Cardiac muscle cell (in vitro differentiated cells and primary cell): ENCODE data around the gene PHAX. TPM values are rescaled to one million over a fixed set of nuclear protein-coding genes. Genes with fewer than 3 reads are reported as not detected.
"Not testable (repeated sequence)": the region's sequence is repeated elsewhere in the genome, so short reads cannot be mapped to it uniquely, and the experiment has no call there.

Experiments
- DNase-seq, 2 donors: peaks; one replicate each; pipeline versions ENCODE4 v3.0.0 to v3.0.0-alpha.2; 2010 to 2017; ENCODE audit warnings: low read depth in 1 of 2, low spot score in 1 of 2
- H3K27ac ChIP-seq: fragments of 200-600 bp; sonication (generic); 2 replicates; pipeline ENCODE4 v1.5.1; 2016
- H3K27me3 ChIP-seq: fragments of 200-600 bp; sonication (generic); 2 replicates; pipeline ENCODE4 v1.6.0; 2016; ENCODE audit warnings: control low read depth
- H3K36me3 ChIP-seq: fragments of 200-600 bp; sonication (generic); 2 replicates; pipeline ENCODE4 v1.5.1; 2016; ENCODE audit warnings: control low read depth
- H3K4me1 ChIP-seq: fragments of 200-600 bp; sonication (generic); 2 replicates; pipeline ENCODE4 v1.8.1; 2017; ENCODE audit warnings: low read depth, mild to moderate bottlenecking, mixed run types
- H3K4me3 ChIP-seq: fragments of 200-600 bp; sonication (generic); 2 replicates; pipeline ENCODE4 v1.5.1; 2016; ENCODE audit warnings: mild to moderate bottlenecking
- H3K9me3 ChIP-seq: fragments of 200-600 bp; sonication (generic); 2 replicates; pipeline ENCODE4 v1.5.1; 2017; ENCODE audit warnings: low read depth, mild to moderate bottlenecking, control low read depth
- polyA plus RNA-seq: library from polyadenylated mRNA; unstranded; fragments of >200 nt; fragmentation: Nextera tagmentation; extraction: Ambion mirVana; gene quantifications from 2 replicates; pipeline ENCODE4 v1.2.1, GENCODE V29; 2016
- total RNA-seq: library from RNA; depleted of rRNA; stranded (reverse); fragments of >200 nt; gene quantifications from 2 replicates; pipeline ENCODE4 v1.2.3, GENCODE V29; 2016
- TF ChIP-seq, protein P1 (sequence below): IDR thresholded peaks from 2 replicates; pipeline ENCODE4 v1.5.1; 2012; ENCODE audit warnings: low read depth, mild to moderate bottlenecking, low read length

The PHAX gene, protein sequence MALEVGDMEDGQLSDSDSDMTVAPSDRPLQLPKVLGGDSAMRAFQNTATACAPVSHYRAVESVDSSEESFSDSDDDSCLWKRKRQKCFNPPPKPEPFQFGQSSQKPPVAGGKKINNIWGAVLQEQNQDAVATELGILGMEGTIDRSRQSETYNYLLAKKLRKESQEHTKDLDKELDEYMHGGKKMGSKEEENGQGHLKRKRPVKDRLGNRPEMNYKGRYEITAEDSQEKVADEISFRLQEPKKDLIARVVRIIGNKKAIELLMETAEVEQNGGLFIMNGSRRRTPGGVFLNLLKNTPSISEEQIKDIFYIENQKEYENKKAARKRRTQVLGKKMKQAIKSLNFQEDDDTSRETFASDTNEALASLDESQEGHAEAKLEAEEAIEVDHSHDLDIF
- total RNA-seq (26.4 and 37.9 TPM in 2 replicates), polyA plus RNA-seq (42.8 and 46.0 TPM in 2 replicates)

DNA sequence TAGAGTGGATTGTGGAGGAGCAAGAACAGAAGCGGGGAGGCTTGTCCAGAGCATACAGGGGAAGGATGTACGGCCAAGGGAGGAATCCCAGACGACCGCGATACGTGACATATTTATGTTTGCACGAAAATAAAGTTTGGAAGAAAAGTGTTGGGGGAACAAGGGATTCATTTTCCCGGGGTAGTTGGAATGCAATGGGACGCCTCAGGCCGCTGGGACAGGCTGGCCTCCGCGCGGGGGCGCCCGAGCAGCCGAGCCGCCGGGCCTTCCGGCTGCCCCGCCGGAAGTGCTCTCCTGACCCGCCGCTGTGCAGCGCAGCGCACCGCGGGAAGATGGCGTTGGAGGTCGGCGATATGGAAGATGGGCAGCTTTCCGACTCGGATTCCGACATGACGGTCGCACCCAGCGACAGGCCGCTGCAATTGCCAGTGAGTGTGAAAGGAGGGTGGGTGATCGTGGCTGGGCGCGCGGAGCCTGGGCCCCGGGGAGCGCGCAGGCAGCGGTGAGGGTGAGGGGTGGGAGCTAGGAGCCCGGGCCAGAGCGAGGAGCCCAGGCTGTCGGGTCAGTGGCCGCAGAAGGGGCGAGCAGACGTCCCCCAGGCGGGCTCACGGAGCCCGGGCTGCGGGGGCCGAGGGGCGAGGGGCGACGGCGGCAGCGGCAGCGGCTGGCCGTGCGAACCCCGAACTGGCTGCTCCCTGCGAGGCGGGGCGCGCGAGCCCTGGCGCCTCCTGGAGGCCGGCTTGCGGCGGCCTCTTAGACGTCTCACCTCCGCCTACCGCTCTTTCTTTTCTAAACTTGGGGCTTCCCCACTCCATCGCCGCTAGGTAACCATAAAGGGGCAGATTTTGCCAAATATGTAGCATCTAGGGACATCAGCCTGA lies at the start of gene PHAX:
TSS of gene PHAX (plus strand) at position 317 of the 881 bp plus-strand sequence. CDS start at position 333, 16 bp downstream.
- H3K27me3 ChIP-seq: no peaks in the 10 kb centered on the region
- peak; percentile 87 to 90 for DNase-seq
- H3K4me1 ChIP-seq: peaks cover 3% of the 10 kb centered on the region
- peak within 1 kb of the TSS; percentile 52 for H3K27ac ChIP-seq
- H3K9me3 ChIP-seq: no peaks in the 10 kb centered on the region
- TF ChIP-seq, protein P1, sequence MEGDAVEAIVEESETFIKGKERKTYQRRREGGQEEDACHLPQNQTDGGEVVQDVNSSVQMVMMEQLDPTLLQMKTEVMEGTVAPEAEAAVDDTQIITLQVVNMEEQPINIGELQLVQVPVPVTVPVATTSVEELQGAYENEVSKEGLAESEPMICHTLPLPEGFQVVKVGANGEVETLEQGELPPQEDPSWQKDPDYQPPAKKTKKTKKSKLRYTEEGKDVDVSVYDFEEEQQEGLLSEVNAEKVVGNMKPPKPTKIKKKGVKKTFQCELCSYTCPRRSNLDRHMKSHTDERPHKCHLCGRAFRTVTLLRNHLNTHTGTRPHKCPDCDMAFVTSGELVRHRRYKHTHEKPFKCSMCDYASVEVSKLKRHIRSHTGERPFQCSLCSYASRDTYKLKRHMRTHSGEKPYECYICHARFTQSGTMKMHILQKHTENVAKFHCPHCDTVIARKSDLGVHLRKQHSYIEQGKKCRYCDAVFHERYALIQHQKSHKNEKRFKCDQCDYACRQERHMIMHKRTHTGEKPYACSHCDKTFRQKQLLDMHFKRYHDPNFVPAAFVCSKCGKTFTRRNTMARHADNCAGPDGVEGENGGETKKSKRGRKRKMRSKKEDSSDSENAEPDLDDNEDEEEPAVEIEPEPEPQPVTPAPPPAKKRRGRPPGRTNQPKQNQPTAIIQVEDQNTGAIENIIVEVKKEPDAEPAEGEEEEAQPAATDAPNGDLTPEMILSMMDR: peak; percentile 85
- H3K4me3 ChIP-seq: peak within 1 kb of the TSS; percentile 79
- peaks cover 15% of the 10 kb centered on the region for H3K36me3 ChIP-seq

DNA sequence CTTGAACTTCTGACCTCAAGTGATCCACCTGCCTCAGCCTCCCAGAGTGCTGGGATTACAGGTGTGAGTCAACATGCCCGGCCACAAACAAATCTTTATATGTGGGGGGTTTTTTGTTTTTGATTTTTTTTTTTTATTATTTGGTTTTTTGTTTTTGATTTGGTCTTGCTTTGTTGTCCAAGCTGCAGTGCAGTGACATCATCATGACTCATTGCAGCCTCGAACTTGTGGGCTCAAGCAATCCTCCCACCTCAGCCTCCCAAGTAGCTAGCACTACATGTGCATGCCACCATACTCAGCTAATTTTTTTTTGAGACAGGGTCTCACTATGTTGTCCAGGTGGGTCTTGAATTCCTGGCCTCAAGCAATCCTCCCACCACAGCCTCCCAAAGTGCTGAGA lies 48.1 kb upstream of the PHAX start:
- no peaks in the 10 kb centered on the region for H3K9me3 ChIP-seq
- H3K4me3 ChIP-seq: no peak overlapping the region
- no peak overlapping the region for H3K27ac ChIP-seq
- peaks cover 72% of the 10 kb centered on the region for H3K36me3 ChIP-seq
- H3K27me3 ChIP-seq: no peaks in the 10 kb centered on the region
- TF ChIP-seq, protein P1: no peak
- no peaks in the 10 kb centered on the region for H3K4me1 ChIP-seq
- no peak for DNase-seq

DNA sequence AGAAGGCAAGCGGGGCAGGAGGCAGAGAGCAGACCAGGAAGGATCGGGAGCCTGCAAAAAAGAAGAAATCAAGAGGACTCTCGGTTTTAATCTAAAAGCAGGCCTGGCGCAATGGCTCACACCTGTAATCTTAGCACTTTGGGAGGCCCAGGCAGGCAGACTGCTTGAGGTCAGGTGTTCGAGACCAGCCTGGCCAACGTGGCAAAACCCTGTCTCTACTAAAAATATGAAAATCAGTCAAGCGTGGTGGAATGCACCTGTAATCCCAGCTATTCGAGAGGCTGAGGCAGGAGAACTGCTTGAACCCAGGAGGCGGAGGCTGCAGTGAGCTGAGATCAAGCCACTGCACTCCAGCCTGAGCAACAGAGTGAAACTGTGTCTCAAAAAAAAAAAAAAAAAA lies 45.6 kb upstream of the PHAX start:
- H3K27me3 ChIP-seq, H3K9me3 ChIP-seq: not testable (repeated sequence)
- peaks cover 73% of the 10 kb centered on the region for H3K36me3 ChIP-seq

DNA sequence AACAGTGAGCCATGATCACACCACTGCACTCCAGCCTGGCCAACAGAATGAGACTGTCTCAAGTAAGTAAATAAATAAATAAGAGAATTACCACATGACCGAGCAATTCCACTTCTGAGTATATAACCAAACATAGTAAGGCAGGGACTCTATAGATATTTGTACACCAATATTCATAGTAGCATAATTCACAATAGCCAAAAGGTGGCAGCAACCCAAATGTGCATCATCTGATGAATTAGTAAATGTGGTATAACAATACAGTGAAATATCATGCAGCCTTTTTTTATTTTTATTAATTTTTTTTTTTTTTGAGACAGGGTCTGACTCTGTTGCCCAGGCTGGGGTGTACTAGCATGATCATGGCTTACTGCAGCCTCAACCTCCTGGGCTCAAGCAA lies 38.8 kb upstream of the PHAX start:
- no peak for DNase-seq
- Histone ChIP-seq H3K36me3 (peaks cover 51% of the 10 kb centered on the region), H3K27ac (no peak overlapping the region), H3K9me3 (no peaks in the 10 kb centered on the region), H3K27me3 (no peaks in the 10 kb centered on the region), H3K4me1 (no peaks in the 10 kb centered on the region), H3K4me3 (no peak overlapping the region)
- TF ChIP-seq, protein P1: no peak

More for the DNA sequence above, 45.6 kb upstream of the PHAX start:
- not testable (repeated sequence) for H3K4me1 ChIP-seq, H3K27ac ChIP-seq, H3K4me3 ChIP-seq, DNase-seq

DNA sequence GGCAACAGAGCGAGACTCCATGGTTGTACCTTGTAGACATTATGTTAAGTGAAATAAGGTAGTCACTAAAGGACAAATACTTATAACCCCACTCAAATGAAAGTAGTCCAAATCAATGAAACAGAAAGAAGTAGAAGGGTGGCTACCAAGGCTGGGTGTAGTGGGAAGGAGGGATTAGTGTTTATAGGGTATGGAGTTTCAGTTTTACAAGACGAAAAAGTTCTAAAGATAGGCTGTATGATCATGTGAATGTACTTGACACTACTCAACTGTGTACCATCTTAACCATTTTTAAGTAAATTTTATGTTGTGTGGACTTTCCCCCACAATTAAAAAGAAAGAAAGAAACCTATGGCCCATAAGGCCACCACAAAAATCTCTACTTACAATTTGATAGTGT lies 37.9 kb upstream of the PHAX start:
- Histone ChIP-seq H3K9me3 (no peaks in the 10 kb centered on the region), H3K4me1 (no peaks in the 10 kb centered on the region), H3K27ac (no peak overlapping the region), H3K4me3 (no peak overlapping the region), H3K27me3 (no peaks in the 10 kb centered on the region), H3K36me3 (peaks cover 47% of the 10 kb centered on the region)
- TF ChIP-seq, protein P1: no peak
- no peak for DNase-seq
